NCI-H1092 treated with DMSO at 0.1 percent for 48 hours (cell line): ENCODE measurements around the gene C15orf61.

Experiments used
- DNase-seq: peaks from one replicate; lab custom pipeline; 2025; lab: John Stamatoyannopoulos, UW

Gene C15orf61

GRCh38 chr15:67521029-67521782, at the start of gene C15orf61:
Gene C15orf61 (plus strand): TSS chr15:67521131. CDS start chr15:67521249, 118 bp downstream.
- DNase-seq, result peak; percentile 69

- no peak for DNase-seq
Observed at GRCh38 chr15:67472957-67473356, 48.0 kb upstream of the C15orf61 start.

- no peak for DNase-seq
Observed at GRCh38 chr15:67474405-67475110, 46.4 kb upstream of the C15orf61 start.

GRCh38 chr15:67479781-67480505, 41.0 kb upstream of the C15orf61 start:
- DNase-seq, result no peak

- no peak for DNase-seq
Observed at GRCh38 chr15:67480741-67481140, 40.2 kb upstream of the C15orf61 start.

GRCh38 chr15:67481680-67482079, 39.3 kb upstream of the C15orf61 start:
- no peak for DNase-seq

- DNase-seq, result no peak
Observed at GRCh38 chr15:67495585-67495984, 25.3 kb upstream of the C15orf61 start.

GRCh38 chr15:67501177-67501835, 19.6 kb upstream of the C15orf61 start:
- DNase-seq, result peak; percentile 42

GRCh38 chr15:67501836-67502461, 19.0 kb upstream of the C15orf61 start:
- DNase-seq, result peak; percentile 60

- DNase-seq, result no peak
Observed at GRCh38 chr15:67504056-67504455, 16.9 kb upstream of the C15orf61 start.

- DNase-seq, result no peak
Observed at GRCh38 chr15:67504796-67505195, 16.1 kb upstream of the C15orf61 start.

GRCh38 chr15:67505675-67506572, 15.0 kb upstream of the C15orf61 start:
- DNase-seq, result no peak

- no peak for DNase-seq
Observed at GRCh38 chr15:67506775-67507747, 13.9 kb upstream of the C15orf61 start.

- no peak for DNase-seq
Observed at GRCh38 chr15:67508407-67508806, 12.5 kb upstream of the C15orf61 start.

GRCh38 chr15:67509918-67510317, 11.0 kb upstream of the C15orf61 start:
- no peak for DNase-seq

- no peak for DNase-seq
Observed at GRCh38 chr15:67510597-67511190, 10.2 kb upstream of the C15orf61 start.

- DNase-seq, result no peak
Observed at GRCh38 chr15:67511606-67512005, 9.3 kb upstream of the C15orf61 start.

- peak; percentile 2 for DNase-seq
Observed at GRCh38 chr15:67512140-67512539, 8.8 kb upstream of the C15orf61 start.
